ENCODE data around the gene THBS1.

Gene THBS1

DNA sequence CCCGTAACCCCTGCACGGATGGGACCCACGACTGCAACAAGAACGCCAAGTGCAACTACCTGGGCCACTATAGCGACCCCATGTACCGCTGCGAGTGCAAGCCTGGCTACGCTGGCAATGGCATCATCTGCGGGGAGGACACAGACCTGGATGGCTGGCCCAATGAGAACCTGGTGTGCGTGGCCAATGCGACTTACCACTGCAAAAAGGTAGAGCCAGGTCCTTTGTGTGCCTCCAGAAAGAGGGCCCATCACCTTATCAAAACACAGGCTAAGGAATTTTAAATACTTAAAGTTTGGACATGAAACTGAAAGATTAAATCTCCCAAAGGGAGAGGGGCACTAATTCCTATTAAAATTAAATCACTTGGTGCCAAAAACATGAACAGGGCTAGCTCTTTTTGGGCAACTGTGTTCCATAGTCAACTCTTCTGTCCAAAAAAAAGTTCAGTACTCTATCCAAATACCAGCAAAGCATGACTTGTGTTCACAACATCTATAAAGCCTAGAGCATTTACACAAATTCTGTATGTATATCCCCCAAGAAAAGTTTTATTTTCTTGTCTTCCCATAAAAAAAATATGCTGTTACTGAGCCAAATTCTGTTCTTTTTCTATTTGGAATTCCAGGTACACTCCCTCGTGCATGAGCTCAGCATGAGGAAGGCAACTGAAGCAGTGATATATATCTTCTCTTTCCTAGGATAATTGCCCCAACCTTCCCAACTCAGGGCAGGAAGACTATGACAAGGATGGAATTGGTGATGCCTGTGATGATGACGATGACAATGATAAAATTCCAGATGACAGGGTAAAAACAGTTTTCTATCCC is 9.2 kb downstream of the THBS1 start:
- no peak for DNase-seq

DNA sequence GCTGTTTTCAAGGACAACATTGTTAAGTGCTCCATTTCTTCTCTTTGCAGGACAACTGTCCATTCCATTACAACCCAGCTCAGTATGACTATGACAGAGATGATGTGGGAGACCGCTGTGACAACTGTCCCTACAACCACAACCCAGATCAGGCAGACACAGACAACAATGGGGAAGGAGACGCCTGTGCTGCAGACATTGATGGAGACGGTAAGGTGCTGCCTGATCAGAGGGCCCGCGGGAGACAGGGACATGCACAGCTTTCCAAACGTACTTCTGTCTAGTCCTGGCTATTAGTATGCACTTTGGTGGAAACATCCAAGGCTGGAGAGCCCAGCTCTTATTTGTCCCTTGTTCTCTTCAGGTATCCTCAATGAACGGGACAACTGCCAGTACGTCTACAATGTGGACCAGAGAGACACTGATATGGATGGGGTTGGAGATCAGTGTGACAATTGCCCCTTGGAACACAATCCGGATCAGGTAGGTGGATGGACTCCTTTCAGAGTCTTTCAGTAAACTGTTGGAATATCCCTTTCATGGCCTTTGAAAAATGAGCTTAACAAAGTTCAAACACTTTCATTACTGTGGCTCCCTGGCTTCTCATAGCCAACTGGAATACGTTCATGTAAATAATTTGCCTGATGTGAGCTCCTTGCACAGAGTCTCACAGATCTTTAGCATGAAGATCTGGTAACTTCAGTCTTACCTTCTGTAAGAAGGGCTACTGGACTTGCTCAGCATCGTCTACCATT is 10.4 kb downstream of the THBS1 start:
- DNase-seq = no peak

DNA sequence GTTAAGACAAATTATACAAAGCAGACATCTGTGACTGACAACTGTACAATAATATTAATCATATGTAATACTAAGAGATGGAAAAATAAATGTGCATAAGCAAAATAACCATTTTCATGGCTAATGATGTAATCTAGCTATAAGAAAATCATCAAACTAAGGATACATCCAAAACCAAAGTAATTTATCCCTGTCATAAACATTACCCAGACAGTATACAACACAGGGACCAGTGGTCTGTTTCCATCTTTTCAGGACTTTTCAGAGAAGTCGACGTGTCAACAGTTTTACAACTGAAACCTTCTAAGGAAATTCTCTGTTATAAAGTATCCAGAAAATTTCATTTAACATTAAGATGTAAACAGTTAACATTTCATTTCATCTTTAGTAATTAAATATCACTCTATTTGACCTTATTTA is 11.0 kb downstream of the THBS1 start:
- DNase-seq = no peak

DNA sequence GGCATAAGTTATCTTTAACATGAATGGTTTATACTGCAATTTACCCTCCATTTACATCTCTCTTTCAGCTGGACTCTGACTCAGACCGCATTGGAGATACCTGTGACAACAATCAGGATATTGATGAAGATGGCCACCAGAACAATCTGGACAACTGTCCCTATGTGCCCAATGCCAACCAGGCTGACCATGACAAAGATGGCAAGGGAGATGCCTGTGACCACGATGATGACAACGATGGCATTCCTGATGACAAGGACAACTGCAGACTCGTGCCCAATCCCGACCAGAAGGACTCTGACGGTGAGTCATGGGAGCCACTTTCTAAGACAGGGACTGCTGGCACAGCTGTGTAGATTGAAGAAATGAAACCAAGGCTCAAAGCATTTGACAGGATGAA is 11.6 kb downstream of the THBS1 start:
- DNase-seq = no peak

DNA sequence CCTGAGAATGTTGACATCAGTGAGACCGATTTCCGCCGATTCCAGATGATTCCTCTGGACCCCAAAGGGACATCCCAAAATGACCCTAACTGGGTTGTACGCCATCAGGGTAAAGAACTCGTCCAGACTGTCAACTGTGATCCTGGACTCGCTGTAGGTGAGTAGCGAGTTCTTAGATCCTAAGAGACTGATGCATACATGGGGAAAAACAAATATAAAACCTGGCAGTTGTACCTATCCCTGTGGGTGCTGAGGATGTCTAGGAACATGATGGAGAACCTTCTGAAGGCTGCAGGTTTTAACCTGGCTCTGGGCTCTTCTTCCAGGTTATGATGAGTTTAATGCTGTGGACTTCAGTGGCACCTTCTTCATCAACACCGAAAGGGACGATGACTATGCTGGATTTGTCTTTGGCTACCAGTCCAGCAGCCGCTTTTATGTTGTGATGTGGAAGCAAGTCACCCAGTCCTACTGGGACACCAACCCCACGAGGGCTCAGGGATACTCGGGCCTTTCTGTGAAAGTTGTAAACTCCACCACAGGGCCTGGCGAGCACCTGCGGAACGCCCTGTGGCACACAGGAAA is 12.3 kb downstream of the THBS1 start:
- no peak for DNase-seq

DNA sequence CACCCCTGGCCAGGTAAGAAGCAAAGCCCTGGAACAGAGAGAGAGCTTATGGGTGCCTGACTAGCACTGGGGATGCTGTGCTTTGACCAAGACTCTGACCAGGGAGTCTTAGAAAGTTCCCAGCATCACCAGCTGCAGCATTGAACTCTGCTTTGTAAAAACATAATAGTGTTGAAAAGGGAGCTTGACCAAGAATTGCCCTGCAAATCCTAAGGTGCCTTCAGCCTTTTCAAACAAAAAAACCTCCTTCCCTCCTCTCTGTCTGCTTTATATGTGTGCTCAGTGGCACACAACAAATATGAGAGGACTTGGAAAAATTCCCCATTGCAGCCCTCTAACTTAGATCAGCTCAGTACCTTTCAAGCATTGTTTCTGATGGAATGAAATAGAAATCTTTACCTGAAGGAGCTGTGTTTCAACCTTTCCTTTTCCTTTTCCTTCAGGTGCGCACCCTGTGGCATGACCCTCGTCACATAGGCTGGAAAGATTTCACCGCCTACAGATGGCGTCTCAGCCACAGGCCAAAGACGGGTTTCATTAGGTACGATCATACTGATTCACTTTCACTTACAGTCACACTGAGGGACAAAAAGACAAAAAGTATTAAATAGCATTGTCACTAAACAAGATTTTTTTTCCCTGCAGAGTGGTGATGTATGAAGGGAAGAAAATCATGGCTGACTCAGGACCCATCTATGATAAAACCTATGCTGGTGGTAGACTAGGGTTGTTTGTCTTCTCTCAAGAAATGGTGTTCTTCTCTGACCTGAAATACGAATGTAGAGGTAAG is 13.0 kb downstream of the THBS1 start:
- DNase-seq = no peak

DNA sequence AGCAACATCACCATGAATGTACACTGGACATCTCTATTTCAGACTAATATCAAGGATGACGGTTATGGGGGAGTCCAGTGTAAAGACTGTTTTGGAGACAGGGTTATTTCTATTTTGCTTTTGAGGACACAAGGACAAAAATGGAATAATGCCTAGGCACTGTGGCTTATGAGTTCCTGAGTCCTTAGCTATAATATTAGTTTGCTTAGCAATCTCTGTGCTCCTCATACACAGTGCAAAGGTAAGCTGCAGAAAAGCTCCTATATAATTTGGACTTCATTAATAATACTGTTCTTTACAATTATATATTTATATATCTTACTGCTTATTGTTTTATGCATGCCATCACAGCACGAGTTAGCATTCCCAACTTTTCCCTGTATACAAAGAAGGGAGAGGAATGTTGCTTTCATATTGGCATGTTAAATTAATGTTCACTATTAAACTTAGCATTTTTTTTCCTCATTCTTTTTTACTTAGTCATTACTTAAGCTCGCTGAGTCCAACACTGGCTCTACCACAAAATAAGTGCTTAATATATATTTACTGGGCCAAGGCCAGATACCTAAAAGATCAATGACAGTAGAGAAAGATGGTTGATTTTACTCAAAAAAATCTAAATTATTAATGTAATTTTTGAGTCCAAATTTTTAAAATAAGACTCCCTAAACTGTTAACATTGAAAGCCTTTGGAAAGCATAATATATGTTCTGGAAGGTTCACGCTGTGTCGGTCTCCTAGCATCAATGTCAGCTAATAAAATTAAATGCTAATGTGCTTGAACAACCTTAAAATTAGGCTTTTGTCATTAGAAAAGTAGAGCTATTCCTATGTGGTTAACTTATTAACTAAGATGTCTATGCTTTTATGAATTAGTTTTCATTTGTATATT is 13.8 kb downstream of the THBS1 start:
- no peak for DNase-seq

DNA sequence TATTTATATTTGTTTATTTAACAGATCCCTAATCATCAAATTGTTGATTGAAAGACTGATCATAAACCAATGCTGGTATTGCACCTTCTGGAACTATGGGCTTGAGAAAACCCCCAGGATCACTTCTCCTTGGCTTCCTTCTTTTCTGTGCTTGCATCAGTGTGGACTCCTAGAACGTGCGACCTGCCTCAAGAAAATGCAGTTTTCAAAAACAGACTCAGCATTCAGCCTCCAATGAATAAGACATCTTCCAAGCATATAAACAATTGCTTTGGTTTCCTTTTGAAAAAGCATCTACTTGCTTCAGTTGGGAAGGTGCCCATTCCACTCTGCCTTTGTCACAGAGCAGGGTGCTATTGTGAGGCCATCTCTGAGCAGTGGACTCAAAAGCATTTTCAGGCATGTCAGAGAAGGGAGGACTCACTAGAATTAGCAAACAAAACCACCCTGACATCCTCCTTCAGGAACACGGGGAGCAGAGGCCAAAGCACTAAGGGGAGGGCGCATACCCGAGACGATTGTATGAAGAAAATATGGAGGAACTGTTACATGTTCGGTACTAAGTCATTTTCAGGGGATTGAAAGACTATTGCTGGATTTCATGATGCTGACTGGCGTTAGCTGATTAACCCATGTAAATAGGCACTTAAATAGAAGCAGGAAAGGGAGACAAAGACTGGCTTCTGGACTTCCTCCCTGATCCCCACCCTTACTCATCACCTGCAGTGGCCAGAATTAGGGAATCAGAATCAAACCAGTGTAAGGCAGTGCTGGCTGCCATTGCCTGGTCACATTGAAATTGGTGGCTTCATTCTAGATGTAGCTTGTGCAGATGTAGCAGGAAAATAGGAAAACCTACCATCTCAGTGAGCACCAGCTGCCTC is 14.7 kb downstream of the THBS1 start:
- DNase-seq = no peak

DNA sequence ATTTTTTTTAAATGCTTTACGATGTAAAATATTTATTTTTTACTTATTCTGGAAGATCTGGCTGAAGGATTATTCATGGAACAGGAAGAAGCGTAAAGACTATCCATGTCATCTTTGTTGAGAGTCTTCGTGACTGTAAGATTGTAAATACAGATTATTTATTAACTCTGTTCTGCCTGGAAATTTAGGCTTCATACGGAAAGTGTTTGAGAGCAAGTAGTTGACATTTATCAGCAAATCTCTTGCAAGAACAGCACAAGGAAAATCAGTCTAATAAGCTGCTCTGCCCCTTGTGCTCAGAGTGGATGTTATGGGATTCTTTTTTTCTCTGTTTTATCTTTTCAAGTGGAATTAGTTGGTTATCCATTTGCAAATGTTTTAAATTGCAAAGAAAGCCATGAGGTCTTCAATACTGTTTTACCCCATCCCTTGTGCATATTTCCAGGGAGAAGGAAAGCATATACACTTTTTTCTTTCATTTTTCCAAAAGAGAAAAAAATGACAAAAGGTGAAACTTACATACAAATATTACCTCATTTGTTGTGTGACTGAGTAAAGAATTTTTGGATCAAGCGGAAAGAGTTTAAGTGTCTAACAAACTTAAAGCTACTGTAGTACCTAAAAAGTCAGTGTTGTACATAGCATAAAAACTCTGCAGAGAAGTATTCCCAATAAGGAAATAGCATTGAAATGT is 15.6 kb downstream of the THBS1 start:
- no peak for DNase-seq

DNA sequence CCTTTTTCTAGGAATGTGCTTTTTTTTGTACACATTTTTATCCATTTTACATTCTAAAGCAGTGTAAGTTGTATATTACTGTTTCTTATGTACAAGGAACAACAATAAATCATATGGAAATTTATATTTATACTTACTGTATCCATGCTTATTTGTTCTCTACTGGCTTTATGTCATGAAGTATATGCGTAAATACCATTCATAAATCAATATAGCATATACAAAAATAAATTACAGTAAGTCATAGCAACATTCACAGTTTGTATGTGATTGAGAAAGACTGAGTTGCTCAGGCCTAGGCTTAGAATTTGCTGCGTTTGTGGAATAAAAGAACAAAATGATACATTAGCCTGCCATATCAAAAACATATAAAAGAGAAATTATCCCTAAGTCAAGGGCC is 16.5 kb downstream of the THBS1 start:
- DNase-seq = no peak

DNA sequence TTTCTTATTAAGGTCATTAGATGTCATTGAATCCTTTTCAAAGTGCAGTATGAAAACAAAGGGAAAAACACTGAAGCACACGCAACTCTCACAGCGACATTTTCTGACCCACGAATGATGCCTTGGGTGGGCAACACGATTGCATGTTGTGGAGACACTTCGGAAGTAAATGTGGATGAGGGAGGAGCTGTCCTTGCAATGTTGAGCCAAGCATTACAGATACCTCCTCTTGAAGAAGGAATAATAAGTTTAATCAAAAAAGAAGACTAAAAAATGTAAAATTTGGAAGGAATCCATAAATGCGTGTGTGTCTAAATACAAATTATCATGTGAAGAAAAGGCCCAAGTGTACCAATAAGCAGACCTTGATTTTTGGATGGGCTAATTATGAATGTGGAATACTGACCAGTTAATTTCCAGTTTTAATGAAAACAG is 16.9 kb downstream of the THBS1 start:
- DNase-seq = no peak

DNA sequence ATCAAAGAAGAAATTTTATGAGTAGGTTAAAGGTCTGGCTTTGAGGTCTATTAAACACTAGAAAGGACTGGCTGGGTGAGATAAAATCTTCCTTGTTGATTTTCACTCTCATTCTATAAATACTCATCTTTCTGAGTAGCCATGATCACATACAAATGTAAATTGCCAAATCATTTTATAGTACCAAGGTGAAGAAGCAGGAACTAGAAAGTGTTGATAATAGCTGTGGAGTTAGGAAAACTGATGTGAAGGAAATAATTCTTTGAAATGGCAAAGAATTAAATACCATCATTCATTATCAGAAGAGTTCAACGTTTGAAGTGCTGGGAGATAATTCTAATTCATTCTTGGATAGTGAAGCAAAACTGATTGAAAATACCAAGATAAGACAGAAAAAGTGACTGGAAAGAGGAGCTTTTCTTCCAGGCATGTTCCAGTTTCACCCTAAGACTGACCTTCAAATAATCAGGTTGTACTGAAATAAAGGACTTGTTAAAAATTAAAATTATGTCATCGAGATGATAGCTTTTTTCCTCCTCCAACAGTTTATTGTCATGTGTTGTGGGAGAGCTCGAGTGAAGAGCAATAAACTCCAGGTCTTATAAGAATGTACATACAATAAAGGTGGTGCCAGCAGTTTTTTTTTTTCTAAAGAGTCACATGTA is 17.4 kb downstream of the THBS1 start:
- no peak for DNase-seq

DNA sequence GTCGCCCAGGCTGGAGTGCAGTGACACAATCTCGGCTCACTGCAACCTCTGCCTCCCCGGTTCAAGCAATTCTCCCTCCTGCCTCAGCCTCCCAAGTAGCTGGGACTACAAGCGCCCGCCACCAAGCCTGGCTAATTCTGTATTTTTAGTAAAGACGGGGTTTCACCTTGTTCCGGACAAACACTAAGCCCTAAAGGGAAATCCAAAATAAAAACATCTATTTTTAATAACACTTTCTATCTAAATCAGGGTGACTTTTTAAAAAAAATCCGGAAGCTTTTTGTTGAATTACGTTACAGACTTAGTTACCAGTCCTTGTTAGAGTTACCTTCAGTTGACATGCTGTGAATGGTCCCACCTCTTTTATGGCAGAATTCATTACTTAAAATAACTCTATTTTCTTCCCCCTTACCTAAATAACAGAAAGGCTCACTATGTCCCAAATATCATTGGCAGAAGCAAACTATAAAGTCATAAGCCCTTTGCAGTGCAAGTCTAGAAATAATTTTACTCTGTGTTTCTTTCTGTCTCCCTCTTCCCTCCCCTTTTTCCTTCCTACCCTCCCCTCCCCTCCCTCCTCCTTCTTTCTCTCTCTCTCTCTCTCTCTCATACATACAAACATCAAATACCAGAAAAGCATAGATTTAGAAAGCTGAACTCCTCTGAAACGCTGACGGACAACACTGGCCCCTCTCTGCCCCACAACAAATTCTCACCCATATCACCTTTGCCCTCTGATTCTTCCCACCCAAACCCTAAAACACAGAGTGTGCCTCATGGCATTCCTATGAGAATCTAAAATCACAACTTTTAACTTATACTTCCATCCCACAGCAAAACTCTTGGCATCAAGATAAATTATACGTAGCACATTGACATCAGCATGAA is 18.3 kb downstream of the THBS1 start:
- DNase-seq = no peak

DNA sequence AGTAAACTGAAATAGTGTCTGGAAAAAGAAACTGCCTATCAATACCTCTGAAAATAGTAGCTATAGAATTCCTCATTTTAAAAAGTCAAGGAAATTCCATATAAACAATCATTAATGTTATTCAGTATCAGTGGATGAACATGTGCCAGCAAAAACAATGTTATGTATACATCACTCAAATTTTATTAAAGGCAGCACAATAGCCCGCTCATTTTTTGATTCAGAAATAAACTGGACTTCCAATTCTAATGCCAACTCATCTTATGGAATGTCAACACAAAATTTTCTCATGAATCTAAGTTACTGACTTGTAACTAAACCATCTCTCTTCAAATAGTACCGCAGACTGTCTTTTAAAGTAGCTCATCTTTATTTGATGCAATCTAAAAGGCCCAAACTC is 19.0 kb downstream of the THBS1 start:
- DNase-seq = no peak

DNA sequence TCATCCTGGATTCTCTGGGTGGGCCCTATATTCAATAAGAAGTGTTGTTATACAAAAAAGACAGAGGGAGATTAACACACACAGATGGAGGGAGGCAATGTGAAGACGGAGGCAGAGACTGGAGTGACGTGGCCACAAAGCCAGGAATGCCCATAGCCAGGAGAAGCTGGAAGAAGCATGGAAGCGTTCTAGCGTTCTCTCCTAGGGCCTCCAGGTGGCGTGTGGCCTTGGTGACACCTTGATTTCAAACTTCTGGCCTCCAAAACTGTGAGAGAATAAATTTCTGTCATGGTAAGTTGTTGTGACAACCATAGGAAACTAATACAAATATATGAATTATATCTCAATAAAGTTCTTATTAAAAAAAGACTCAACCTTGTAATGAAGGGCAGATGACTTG is 21.3 kb downstream of the THBS1 start:
- no peak for DNase-seq

DNA sequence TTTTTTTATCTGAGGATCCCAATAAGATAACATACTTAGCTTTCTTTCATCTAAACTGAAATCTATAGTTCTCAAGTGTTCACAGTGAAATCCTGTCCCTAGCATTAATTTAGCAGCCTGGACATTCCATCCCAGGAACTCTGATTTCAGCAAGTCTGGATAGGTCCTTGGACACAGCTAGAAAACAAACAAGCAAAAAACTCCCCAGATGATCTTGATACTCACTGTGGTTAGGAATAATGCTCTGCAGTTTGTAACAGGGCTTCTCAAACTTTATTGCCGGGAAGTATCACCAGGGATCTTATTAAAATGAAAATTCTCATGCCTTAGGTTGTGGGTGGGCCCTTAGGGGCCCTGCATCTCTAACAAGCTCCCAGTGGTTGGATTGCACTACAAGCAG is 24.3 kb downstream of the THBS1 start:
- no peak for DNase-seq

DNA sequence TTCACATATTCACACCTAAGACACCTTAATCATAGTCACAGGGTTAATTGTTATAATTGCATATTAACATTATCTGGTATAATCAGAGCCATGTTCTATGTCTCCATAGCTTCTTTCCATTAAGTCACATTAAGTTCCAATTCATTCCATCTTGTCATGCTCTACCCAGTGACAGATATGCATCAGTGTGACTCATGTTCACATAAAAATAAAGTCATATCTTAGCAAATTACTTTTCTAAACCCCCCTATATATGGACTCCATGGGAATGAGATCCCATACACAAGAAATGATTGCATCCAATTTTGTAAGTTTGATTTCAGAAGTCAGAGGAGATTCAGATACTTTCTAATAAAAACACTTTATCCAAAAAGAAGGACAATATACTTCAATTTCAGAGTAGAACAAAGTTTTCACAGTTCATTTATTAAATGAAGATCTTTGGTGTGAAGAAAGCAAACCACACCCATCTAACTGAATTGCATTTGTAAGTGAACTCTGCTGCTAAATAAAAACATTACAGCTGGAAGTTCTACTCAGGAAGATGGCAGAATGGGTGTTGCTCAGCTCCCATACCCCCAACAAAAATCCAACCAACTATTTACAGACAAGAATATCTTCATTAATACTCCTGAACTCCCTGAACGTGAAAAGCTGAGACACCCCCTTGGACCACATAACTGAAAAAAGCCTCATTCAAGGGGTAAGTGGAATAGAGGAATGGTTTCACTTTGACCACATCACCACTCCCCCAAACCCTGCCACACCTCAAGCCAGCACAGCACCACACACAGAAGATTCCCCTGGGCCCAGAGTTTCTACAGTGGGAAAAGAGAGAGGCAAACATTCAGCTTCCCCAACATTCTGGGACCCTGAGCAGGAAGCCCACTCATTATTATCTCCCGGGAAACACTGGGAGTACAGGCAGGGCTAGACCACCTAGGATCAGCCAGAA is 27.6 kb downstream of the THBS1 start:
- DNase-seq = no peak
